GM23248 (cell line): ENCODE results near the gene EIF3K. TPM values are rescaled to one million over a fixed set of nuclear protein-coding genes. Genes with fewer than 3 reads are reported as not detected.
A peak's percentile ranks its signal among the peaks of the same experiment; 100 is the strongest.

ENCODE experiments used
- DNase-seq: peaks from one replicate; pipeline ENCODE4 v3.0.0-alpha.2; 2015
- H2AFZ ChIP-seq: fragments of 200-600 bp; sonication (generic); 2 replicates; pipeline ENCODE4 v1.6.1; 2016; ENCODE audit warnings: antibody characterized with exemption
- H3F3A ChIP-seq: fragments of 200-600 bp; sonication (generic); 2 replicates; pipeline ENCODE4 v1.6.1; 2016; ENCODE audit warnings: mild to moderate bottlenecking, antibody characterized with exemption, mixed run types; ENCODE audit not compliant: insufficient read depth
- H3K27ac ChIP-seq: fragments of 200-600 bp; sonication (generic); 2 replicates; pipeline ENCODE4 v1.5.1; 2016; ENCODE audit warnings: mild to moderate bottlenecking
- H3K27me3 ChIP-seq: fragments of 200-600 bp; sonication (generic); replicated peaks from 2 replicates; pipeline ENCODE4 v1.6.1; 2016; ENCODE audit warnings: mild to moderate bottlenecking; ENCODE audit not compliant: insufficient read depth
- H3K36me3 ChIP-seq: fragments of 200-600 bp; sonication (generic); 2 replicates; pipeline ENCODE4 v1.6.1; 2016; ENCODE audit warnings: low read depth, mild to moderate bottlenecking
- H3K4me1 ChIP-seq: fragments of 200-600 bp; sonication (generic); 2 replicates; pipeline ENCODE4 v1.6.1; 2016; ENCODE audit warnings: mild to moderate bottlenecking; ENCODE audit not compliant: insufficient read depth
- H3K4me2 ChIP-seq: fragments of 200-600 bp; sonication (generic); one replicate; pipeline ENCODE4 v1.6.1; 2016; ENCODE audit warnings: mild to moderate bottlenecking; ENCODE audit not compliant: unreplicated experiment
- H3K4me3 ChIP-seq: fragments of 200-600 bp; sonication (generic); 2 replicates; pipeline ENCODE4 v1.5.1; 2016; ENCODE audit warnings: mild to moderate bottlenecking
- H3K79me2 ChIP-seq: fragments of 200-600 bp; sonication (generic); 2 replicates; pipeline ENCODE4 v1.6.1; 2016; ENCODE audit warnings: mild to moderate bottlenecking; ENCODE audit not compliant: insufficient read depth
- H3K9ac ChIP-seq: fragments of 200-600 bp; sonication (generic); 2 replicates; pipeline ENCODE4 v1.6.1; 2016; ENCODE audit warnings: mild to moderate bottlenecking
- H3K9me2 ChIP-seq: fragments of 200-600 bp; sonication (generic); 2 replicates; pipeline ENCODE4 v1.6.1; 2016; ENCODE audit warnings: mixed run types, mild to moderate bottlenecking, moderate library complexity; ENCODE audit not compliant: insufficient read depth
- H3K9me3 ChIP-seq: fragments of 200-600 bp; sonication (generic); one replicate; pipeline ENCODE4 v1.6.1; 2017; ENCODE audit warnings: low read depth
- H4K20me1 ChIP-seq: fragments of 200-600 bp; sonication (generic); 2 replicates; pipeline ENCODE4 v1.6.0; 2016; ENCODE audit not compliant: insufficient read depth
- EZH2 ChIP-seq: fragments of 200-600 bp; sonication (generic); IDR thresholded peaks from 2 replicates; pipeline ENCODE4 v1.6.1; 2018; ENCODE audit warnings: antibody characterized with exemption, mild to moderate bottlenecking; ENCODE audit not compliant: insufficient read depth, poor library complexity, severe bottlenecking
- EZH2phosphoT487 ChIP-seq: fragments of 200-600 bp; sonication (generic); IDR thresholded peaks from 2 replicates; pipeline ENCODE4 v1.6.1; 2018; ENCODE audit warnings: antibody characterized with exemption, moderate library complexity, mild to moderate bottlenecking, low read depth; ENCODE audit not compliant: insufficient read depth
- WGBS, 2 experiments: methylation state at CpG; one replicate each; pipeline ENCODE4 v1.1.6; 2015 to 2017; ENCODE audit warnings: low lambda C conversion rate in 2 of 2, low coverage in 1 of 2; ENCODE audit errors: missing lambda C conversion rate in 2 of 2; 5-methylcytosine and 5-hydroxymethylcytosine counted together
- in situ Hi-C: fragments of 300-500 bp; cut with MboI; formaldehyde crosslinking; loops from 2 replicates; pipeline ENCODE4 v1.15.0; 2020
- polyA plus RNA-seq: library from polyadenylated mRNA; unstranded; fragments of >200 nt; fragmentation: Nextera tagmentation; extraction: Ambion mirVana; gene quantifications from 2 replicates; pipeline ENCODE4 v1.2.1, GENCODE V29; 2016
- total RNA-seq: library from RNA; depleted of rRNA; stranded (reverse); fragments of >200 nt; shearing (Covaris generic); gene quantifications from 2 replicates; pipeline ENCODE4 v1.2.3, GENCODE V29; 2014

EIF3K gene
- total and polyA plus RNA-seq, 2 experiments from 2014 or later, result 143 to 295 TPM

- H3K79me2 ChIP-seq, result peaks cover 100% of the 10 kb centered on the region
- peak; percentile 90 for DNase-seq
- no peaks in the 10 kb centered on the region for H3K27me3 ChIP-seq
- TF ChIP-seq EZH2 (no peak), EZH2phosphoT487 (no peak)
- H3K4me1 ChIP-seq, result peaks cover 76% of the 10 kb centered on the region
- peaks cover 80% of the 10 kb centered on the region for H3F3A ChIP-seq
- peak overlapping the region; percentile 74 for H3K9ac ChIP-seq
- H3K9me3 ChIP-seq, result no peaks in the 10 kb centered on the region
- H2AFZ ChIP-seq, result no peak overlapping the region
- H3K27ac ChIP-seq, result peak overlapping the region; percentile 91
- no peaks in the 10 kb centered on the region; the same call in 1 of the 2 replicates for H4K20me1 ChIP-seq
- 0 out of 2 replicates have a peak, but pooled peaks cover 3% of the 10 kb centered on the region for H3K36me3 ChIP-seq
- peak overlapping the region; percentile 36 for H3K4me3 ChIP-seq
- H3K9me2 ChIP-seq, result no peaks in the 10 kb centered on the region
- WGBS, 2 experiments, result 24 to 30% methylated on average over 10 of the region's 10 CpGs
- H3K4me2 ChIP-seq, result peak overlapping the region; percentile 73
- in situ Hi-C loops, result no loop called here
Observed at GRCh38 chr19:38666663-38667511, 47.9 kb downstream of the EIF3K start.

- Histone ChIP-seq H3K4me3 (peak overlapping the region; percentile 36; the same call in 1 of the 2 replicates), H4K20me1 (no peaks in the 10 kb centered on the region; the same call in 1 of the 2 replicates), H3K9me3 (no peaks in the 10 kb centered on the region), H3K4me1 (peaks cover 72% of the 10 kb centered on the region), H3K4me2 (peak overlapping the region; percentile 73), H3K27ac (peak overlapping the region; percentile 91), H3K79me2 (peaks cover 100% of the 10 kb centered on the region), H3K9ac (peak overlapping the region; percentile 74), H3F3A (peaks cover 73% of the 10 kb centered on the region), H3K27me3 (no peaks in the 10 kb centered on the region), H3K9me2 (no peaks in the 10 kb centered on the region), H2AFZ (no peak overlapping the region), H3K36me3 (0 out of 2 replicates have a peak, but pooled peaks cover 3% of the 10 kb centered on the region)
- in situ Hi-C loops, result no loop called here
- DNase-seq, result peak; percentile 88
- TF ChIP-seq EZH2phosphoT487 (no peak), EZH2 (no peak)
- WGBS, 2 experiments, result 10 to 14% methylated on average over 8 of the region's 8 CpGs
Observed at GRCh38 chr19:38667661-38668171, 48.7 kb downstream of the EIF3K start.

- Histone ChIP-seq H3K27me3 (no peaks in the 10 kb centered on the region), H3K27ac (peak overlapping the region; percentile 91), H3K36me3 (0 out of 2 replicates have a peak, but pooled peaks cover 3% of the 10 kb centered on the region), H4K20me1 (peaks cover 4% of the 10 kb centered on the region; the same call in 1 of the 2 replicates), H3K9me3 (no peaks in the 10 kb centered on the region), H3K4me2 (peak overlapping the region; percentile 18), H3K9me2 (no peaks in the 10 kb centered on the region), H3K4me1 (peaks cover 70% of the 10 kb centered on the region), H3F3A (peaks cover 79% of the 10 kb centered on the region), H3K79me2 (peaks cover 96% of the 10 kb centered on the region), H3K9ac (no peak overlapping the region), H3K4me3 (no peak overlapping the region), H2AFZ (no peak overlapping the region)
- WGBS, 2 experiments, result 80 to 84% methylated on average over 5 of the region's 5 CpGs
- no peak for TF ChIP-seq EZH2
- TF ChIP-seq EZH2phosphoT487, result no peak
- in situ Hi-C loops, result no loop called here
- DNase-seq, result no peak
Observed at GRCh38 chr19:38669552-38669951, 50.6 kb downstream of the EIF3K start.

- H3K79me2 ChIP-seq, result peaks cover 96% of the 10 kb centered on the region
- WGBS, 2 experiments, result 53 to 59% methylated on average over 3 of the region's 3 CpGs
- no peak overlapping the region for H2AFZ ChIP-seq
- no peaks in the 10 kb centered on the region for H3K27me3 ChIP-seq
- H3K9me3 ChIP-seq, result no peaks in the 10 kb centered on the region
- 0 out of 2 replicates have a peak, but pooled peaks cover 3% of the 10 kb centered on the region for H3K36me3 ChIP-seq
- in situ Hi-C loops, result no loop called here
- no peak overlapping the region for H3K4me3 ChIP-seq
- H3K9ac ChIP-seq, result peak overlapping the region; percentile 6
- H3K4me1 ChIP-seq, result peaks cover 69% of the 10 kb centered on the region
- H3K27ac ChIP-seq, result peak overlapping the region; percentile 91
- H3F3A ChIP-seq, result peaks cover 83% of the 10 kb centered on the region
- H3K9me2 ChIP-seq, result no peaks in the 10 kb centered on the region
- DNase-seq, result peak; percentile 62
- no peak overlapping the region for H3K4me2 ChIP-seq
- no peak for TF ChIP-seq EZH2
- H4K20me1 ChIP-seq, result peaks cover 7% of the 10 kb centered on the region; the same call in 1 of the 2 replicates
Observed at GRCh38 chr19:38670921-38671398, 52.0 kb downstream of the EIF3K start.
